NCI-H524 treated with DMSO at 0.1 percent for 48 hours (cell line): ENCODE results near the gene UBTD1.
"Not testable (repeated sequence)": the region's sequence is repeated elsewhere in the genome, so short reads cannot be mapped to it uniquely, and the experiment has no call there.

ENCODE experiments used
- DNase-seq: peaks from one replicate; lab custom pipeline; 2025; lab: John Stamatoyannopoulos, UW

The UBTD1 gene

GRCh38 chr10:97538839-97539238 is 40.1 kb downstream of the UBTD1 start:
- no peak for DNase-seq

GRCh38 chr10:97539523-97540200 is 40.9 kb downstream of the UBTD1 start:
- DNase-seq: no peak

- DNase-seq: no peak
Measured at GRCh38 chr10:97540669-97541500, 42.2 kb downstream of the UBTD1 start.

- no peak for DNase-seq
Measured at GRCh38 chr10:97542169-97543024, 43.7 kb downstream of the UBTD1 start.

GRCh38 chr10:97543025-97543546 is 44.4 kb downstream of the UBTD1 start:
- DNase-seq: no peak

- no peak for DNase-seq
Measured at GRCh38 chr10:97546456-97547270, 47.9 kb downstream of the UBTD1 start.

- no peak for DNase-seq
Measured at GRCh38 chr10:97547271-97547600, 48.5 kb downstream of the UBTD1 start.

- DNase-seq: no peak
Measured at GRCh38 chr10:97547962-97548361, 49.2 kb downstream of the UBTD1 start.

- DNase-seq: no peak
Measured at GRCh38 chr10:97548828-97549455, 50.2 kb downstream of the UBTD1 start.

- no peak for DNase-seq
Measured at GRCh38 chr10:97549587-97550322, 51.0 kb downstream of the UBTD1 start.

GRCh38 chr10:97550336-97551149 is 51.8 kb downstream of the UBTD1 start:
- DNase-seq: no peak

- no peak for DNase-seq
Measured at GRCh38 chr10:97551271-97551670, 52.5 kb downstream of the UBTD1 start.

- DNase-seq: no peak
Measured at GRCh38 chr10:97553575-97554031, 54.9 kb downstream of the UBTD1 start.

GRCh38 chr10:97554336-97554735 is 55.6 kb downstream of the UBTD1 start:
- not testable (repeated sequence) for DNase-seq

- DNase-seq: not testable (repeated sequence)
Measured at GRCh38 chr10:97555541-97555940, 56.8 kb downstream of the UBTD1 start.

- not testable (repeated sequence) for DNase-seq
Measured at GRCh38 chr10:97560731-97561381, 62.1 kb downstream of the UBTD1 start.

- not testable (repeated sequence) for DNase-seq
Measured at GRCh38 chr10:97561386-97562077, 62.8 kb downstream of the UBTD1 start.

- DNase-seq: not testable (repeated sequence)
Measured at GRCh38 chr10:97562329-97562728, 63.6 kb downstream of the UBTD1 start.
